Measurements from ENCODE around the gene TAGLN2.
A peak's percentile ranks its signal among the peaks of the same experiment; 100 is the strongest.

Gene TAGLN2

DNA sequence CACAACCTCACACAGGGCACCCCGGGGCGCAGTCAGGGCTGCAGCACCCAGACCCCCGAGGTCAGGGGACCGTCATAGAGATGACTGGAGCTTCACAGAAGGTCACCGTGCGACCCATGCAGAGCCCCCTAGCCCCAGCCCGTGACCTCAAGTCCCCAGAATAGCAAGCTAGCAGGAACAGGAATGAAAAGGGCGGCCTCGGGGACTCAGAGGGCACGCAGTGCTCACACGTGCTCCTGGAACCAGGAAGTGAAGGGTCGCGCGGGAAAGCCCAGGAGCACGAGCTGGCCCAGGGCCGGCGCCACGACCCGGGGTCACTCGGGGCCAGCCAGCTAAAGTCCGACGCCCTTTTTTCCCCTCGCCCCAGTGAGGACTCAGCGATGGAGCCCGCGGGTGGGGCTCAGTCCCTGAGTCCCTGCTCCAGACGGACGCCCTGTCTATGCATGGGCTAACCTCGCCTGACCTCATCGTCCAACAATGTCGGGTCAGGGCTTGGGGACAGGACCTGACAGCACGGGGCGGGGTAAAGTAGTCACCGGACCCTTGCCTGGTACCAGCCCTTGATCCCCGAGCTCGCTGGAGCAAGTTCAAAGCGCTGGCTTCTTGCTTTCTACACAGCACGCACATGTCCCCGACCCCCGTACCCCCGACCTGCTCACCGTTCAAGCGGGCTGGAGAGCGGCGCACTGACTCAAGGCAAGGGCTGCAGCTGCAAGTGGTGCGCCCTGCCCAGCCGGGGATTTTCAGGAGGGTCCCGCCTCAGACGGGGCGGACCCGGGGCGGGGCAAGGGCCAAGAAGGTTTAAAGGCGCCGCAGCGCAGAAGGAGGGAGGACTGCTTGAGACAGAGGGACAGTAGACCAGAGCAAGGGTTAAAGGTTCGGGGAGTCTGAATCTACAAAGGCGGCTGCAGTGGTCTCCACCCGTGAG lies at the start of gene TAGLN2:
TAGLN2 (minus strand) TSS at position 717 of the 928 bp plus-strand sequence. CDS start 4,998 bp downstream, outside the sequence.
- DNase-seq (ENCODE audit: low spot score): peak; percentile 95

DNA sequence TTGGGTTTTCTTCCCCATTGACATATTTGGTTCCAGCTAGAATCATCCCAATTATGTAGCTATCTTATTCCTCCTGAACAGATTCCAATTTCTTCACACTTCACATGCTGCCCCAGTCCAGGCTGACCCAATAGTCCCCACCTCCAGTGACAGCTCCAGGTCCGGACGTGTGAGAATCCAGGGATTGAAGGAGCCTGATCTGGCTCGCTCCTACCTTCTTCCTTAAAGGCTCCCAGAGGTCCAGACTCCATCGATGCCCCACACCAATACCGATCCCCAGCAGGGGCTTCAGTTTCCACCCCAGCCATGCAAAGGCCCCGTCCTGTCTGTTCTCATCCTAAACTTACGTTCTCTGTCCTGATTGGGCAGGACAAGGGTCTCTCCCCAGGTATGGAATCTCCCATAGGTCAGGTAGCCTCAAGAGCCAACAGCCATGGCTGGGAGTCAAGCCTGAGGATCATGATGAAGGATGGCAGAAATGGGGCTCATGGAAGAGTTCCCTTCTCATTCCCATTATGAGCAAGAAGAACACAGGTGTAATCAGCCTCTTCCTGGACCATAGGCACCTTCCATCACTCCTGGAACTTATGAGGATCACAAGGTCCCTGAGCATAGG lies 49.2 kb upstream of the TAGLN2 start:
- DNase-seq (ENCODE audit: low spot score): no peak

DNA sequence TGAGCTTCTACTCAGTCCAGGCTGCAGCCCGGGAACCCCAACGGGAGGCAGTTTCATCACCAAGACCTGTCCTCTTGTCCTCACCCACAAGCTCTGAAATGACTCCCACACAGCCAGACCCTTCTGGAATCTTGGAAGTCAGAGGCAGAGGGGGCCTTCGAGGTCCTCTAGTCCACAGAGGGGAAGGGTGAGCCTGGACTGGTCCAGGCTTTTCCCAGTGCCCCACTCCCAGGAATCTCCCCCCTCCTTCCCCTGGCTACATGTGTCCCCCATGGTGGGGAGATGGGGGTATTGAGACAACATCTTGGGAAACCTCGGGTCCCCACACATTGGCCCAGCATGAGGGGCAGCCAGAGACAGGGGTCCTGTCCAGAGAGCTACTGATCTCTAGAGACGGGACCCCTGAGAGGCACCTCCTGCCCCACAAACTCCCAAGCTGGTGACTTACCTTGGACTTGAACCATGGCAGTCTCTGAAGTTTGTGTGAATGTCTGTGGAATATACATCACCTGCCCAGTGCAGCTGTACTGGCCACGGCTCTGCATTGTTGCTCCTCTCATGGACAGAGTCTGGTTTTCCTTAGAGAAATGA lies 48.1 kb upstream of the TAGLN2 start:
- no peak for DNase-seq (ENCODE audit: low spot score)

DNA sequence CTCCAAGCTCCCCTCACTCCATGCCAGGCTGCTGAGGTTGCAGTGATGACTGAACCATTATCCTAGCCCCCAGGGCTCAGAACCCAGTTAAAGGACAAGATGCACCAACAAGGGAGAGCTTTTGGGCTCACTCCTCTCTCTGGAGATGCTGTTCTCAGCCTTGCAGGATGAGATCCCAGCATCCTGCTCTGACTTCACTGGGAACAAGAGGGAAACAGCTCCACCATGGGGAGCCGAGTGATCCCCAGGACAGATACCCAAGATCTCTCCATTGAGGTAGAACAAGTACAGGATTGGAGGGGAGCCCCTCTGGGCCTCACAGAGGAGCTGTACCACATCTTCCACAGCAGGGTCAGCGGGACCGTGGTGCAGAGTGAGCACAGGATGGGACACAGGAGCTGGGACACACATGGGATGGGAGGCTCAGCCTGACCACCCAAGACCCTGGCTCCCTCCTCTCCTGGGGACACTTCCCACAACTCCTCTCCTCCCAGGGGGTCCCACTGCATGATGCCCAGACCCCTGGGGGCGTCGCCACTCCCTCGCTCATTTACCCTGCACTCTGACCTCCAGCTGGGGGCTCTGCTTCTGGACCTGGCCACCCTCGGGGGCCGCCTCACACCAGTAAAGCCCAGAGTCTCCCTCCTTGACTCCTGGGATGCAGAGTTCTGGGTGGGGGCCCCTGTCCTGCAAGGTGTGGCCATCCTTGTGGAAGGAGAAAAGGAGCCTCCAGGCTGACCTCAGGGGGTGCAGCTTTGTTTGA lies 47.3 kb upstream of the TAGLN2 start:
- DNase-seq (ENCODE audit: low spot score): no peak

DNA sequence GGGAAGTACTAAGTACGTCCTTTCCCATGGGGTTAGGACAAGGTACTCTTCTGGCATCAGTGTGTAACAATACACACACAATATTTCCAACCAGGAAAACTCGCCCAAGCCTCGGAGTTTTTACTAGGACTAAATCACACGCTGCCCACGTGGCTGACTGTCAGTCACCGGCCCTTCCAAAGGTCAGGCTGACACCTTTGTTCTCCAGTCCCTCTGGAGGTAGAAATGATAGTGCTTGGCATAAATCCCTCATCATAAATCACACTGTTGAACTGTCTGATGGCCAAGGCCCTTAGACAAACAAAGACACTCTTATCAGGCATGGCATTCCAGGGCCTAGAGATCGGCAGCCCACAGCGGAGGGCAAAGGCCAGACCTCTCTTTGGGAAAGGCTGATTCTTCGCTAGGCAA lies 45.6 kb upstream of the TAGLN2 start:
- DNase-seq (ENCODE audit: low spot score): no peak

DNA sequence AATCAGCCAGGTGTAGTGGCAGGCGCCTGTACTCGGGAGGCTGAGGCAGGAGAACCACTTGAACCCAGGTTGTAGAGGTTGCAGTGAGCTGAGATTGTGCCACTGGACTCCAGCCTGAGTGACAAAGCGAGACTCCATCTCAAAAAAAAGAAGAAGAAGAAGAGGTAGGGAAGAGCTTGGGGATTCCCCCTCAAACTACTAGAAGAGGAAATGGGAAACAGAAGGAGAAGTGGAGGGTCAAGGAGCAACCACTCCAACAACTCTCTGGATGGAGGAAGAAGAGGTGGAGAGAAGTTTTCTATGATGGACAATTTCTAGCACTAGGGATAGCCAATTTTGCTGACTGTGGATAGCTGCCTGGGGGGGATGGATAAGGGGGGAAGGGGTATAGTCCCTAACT lies 43.6 kb upstream of the TAGLN2 start:
- DNase-seq (ENCODE audit: low spot score): no peak

DNA sequence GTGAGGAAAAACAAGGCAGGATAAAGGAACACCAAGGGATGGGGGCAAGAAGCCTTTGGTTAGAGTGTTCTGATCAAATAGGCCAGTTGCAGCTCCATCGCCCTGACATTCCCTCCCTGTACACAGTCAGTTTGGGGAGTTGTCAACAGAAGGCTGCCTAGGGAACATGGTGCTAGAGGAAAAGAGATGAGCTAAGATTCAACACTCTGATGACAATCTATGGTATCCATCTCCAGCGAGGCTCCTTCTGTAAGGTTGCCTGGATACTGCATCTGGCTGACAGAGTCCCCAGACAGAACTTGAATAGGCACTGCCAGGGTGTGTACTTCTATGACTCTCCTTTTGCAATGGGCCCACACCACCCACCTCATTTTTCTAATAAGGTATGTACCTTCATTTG lies 40.0 kb upstream of the TAGLN2 start:
- no peak for DNase-seq (ENCODE audit: low spot score)

DNA sequence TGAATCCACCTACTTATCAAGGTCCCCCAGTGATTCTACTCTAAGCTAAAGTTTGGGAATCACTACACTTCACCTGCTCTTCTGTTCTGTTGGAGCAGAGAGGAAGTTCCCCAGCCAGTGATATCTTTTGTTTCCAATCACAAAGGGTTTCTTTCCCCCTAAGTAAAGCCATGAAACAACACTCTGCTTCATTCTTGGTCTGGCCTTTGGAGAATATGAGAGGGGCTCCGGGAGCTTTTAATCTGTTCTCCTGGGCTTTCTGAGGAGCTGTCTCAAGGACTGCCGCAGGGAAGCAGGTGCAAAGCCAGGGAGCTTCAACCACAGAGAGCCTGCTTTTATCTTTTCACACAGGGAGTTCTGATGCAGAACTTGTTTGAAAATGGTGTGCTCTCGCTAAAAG lies 38.8 kb upstream of the TAGLN2 start:
- DNase-seq (ENCODE audit: low spot score): no peak

DNA sequence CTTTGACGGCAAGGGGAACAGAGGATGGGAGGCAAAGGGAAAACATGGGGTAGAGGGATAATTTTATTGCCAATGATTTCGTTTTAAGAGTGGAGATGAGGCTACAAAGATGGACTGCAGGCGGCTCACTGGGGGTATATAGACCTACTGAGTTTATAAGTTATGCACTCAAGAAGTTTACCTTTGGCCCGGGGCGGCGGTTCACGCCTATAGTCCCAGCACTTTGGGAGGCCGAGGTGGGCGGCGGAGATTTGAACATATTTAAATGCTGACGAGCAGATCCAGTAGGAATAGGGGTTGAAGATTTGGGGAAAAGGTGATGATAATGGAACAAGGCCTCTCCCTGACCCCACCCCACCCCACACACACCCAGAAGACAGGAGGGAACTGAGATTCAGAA lies 36.9 kb upstream of the TAGLN2 start:
- no peak for DNase-seq (ENCODE audit: low spot score)

DNA sequence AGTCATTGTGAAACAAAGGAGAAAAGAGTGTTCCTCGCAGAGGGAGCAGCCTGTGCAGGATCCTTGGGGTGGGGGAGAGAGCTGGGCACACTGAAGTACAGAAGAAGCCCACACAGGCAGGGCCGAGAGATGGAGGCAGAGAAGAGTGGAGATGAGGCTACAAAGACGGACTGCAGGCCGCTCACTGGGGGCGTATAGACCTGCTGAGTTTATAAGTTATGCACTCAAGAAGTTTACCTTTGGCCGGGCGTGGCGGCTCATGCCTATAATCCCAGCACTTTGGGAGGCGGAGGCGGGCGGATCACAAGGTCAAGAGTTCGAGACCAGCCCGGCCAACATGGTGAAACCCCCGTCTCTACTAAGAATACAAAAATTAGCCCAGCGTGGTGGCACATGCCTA lies 36.3 kb upstream of the TAGLN2 start:
- no peak for DNase-seq (ENCODE audit: low spot score)

DNA sequence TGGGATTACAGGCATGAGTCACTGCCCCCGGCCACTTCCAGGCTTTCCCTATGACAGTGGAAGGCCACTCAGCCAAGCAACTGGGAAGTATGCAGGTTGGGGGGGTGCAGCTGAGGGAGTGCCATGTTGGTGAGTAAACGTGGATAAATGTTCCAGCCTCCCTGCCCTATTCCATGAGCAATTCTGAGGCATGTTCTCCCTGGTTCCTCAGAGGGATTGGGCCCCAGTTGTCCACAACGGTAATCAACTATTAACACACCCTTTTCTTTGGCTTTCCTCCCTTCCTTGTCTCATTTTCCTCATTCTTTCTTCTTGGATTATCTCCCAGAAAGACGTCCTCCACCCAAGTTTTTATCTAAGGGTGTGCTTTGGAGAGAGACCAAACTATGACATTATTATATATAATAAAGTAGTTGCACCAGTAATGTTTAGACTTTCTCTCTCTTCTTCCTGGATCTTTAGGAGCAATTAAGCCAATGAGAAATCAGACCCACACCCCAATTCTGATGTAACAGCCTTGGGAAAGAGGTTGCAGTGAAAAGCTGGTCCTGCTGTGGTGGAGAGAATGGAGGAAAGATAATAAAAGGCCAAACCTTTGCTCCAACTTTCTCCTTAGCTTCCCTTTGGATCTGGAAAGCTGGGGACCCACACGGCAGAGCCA lies 35.5 kb upstream of the TAGLN2 start:
- DNase-seq (ENCODE audit: low spot score): no peak

DNA sequence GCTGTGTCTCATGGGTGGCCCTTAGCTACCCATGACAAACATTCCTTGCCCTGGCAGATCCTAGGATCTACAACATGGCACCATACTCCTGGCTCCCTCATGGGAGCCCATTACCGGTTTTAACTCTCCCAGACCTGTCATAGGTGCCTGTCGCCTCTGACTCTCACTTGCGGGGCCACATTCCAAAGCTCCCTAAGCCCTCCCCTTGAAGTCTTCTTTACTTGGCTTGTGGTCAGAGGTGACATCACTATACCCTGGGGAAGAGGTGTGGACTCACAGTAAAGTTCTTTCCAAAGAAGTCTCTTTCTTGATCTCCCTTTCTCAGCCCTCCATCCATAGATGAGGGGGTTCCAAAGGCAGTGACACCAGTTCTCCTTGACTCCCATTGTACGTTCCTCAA lies 34.1 kb upstream of the TAGLN2 start:
- DNase-seq (ENCODE audit: low spot score): no peak

DNA sequence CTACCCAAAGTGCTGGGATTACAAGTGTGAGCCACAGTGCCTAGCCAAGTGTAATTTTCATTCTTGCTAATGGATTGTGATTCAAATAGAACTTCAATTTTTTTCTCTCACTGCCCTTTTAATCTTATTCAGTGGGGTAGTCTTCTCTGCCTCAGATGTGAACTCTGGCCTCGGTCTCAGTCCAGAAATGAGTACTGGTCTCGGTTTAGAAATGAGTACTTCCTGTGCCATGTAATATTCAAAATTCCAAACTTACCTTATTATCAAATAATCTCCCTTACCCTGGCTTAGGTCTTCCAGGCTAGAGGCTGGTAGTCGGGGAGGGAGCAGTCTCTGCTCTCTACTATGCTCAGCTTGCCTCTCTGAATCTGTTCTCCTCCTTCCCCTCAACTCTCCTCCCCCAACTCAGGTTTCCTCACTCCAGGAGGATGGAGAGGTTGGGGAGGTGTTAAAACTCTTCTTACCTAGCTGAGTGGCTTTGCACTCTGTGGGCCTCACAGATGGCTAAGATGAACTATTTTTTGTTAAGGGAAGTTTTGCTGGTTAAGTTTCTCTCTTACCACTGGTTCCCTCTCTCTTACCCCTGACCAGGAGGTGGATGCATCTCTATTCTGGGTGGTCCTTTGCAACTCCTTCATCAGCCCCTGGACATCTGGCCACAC lies 33.5 kb upstream of the TAGLN2 start:
- DNase-seq (ENCODE audit: low spot score): no peak

DNA sequence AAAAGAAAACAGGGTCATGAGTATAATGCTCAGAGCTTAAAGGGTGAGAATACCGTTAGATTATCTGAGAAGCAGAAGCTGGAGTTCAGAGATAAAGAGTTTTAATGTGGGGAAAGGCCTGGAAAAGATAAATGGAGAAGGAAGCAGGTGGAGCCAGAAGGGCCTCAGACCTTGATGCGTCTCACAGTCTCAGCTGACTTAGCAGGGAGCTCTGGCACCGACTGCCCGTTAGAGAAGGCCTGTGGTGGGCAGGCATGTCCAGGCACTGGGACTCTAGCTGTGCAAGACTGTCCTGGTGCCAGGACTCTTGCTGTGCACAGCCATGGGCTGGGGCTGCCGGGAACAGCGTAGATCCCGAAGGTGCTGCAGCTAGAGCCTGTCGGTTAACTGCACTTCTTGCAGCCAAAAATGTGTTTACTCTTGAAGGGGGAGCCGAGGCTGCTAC lies 32.5 kb upstream of the TAGLN2 start:
- DNase-seq (ENCODE audit: low spot score): no peak

DNA sequence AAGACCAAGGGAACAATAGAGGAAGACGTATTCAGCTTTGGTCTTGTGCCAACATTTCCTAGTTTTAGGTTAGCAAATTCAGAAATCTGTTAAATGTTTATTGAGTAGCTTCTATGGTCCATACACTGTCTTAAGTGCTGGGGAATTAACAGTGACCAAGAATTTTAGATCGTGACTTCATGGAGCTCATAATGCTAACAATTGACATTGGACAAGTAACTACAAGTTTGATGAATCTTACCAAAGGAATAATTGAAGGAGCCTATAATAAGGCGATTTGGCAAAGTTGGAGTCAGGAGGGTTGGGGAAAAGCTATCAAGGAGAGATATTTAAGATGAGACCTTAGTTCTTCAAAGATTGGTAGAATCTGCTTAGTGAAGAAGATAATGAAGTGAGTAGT lies 30.1 kb upstream of the TAGLN2 start:
- no peak for DNase-seq (ENCODE audit: low spot score)

DNA sequence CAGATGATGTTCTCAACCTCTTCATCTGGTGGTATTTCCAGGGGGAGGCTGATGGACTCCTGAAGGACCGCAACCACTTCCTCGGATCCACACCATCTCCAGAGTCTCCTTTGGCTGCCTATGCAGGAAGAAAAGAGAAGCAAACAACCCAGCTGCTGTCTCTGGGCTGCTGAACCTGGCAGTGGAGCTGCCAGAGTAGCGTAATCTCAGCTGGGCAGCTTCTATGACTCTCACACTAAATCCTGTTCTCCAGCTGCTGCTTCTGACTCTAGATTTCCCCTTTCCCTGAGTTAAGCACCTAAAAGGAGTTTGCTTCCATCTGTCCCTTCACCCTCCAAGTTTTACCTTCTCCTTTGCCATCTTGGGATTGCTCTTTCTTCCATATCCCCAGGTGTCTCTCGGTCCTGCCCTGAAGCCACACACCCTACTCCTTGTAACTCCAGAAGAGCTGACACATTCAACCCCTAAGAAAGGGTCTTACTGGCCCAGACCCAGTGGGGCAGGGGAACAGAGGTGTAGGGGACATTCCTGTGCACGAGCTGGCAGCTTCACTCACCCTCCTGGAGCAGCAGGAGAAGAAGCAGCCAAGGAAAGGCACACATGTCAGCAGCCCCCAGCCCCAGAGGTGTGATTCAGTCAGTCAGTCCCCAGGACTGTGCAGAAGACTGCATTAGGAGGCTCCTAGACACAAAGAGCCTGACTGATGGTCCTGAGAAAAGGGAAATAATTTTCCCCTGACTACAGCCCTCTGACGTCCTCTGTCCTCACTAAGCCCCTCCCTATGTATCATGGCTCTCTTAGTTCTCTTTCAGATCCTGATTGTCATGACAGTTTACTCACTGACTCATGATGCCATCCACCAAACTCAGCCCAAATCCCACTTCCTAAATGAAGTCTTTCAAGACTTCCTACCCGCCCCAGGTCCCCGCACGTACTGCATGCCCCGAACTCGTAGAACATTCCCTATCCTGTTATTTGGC lies 28.5 kb upstream of the TAGLN2 start, which contains the start of gene SLAMF9:
SLAMF9 (minus strand) TSS at position 702 of the 980 bp plus-strand sequence; CDS start at position 602, 100 bp downstream.
- no peak for DNase-seq (ENCODE audit: low spot score)

DNA sequence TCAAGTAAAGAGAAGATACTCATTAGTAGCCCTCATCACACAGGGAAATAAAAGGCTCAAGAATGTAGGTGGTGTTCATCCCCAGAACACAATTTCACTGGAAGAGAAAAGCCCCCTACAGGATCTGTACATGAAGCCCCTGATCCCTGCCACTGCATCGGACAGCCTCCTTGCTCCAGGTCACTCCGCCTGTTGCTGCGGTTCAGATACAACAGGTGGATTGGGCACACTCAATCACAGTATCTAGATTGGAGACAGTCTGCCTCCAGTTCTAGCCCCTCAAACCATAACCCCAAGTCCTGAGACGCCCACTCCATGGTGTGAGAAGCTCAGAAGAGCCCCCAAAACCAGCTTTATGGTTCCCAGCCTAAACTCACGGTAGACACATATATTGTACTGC lies 27.6 kb upstream of the TAGLN2 start:
- DNase-seq (ENCODE audit: low spot score): no peak

DNA sequence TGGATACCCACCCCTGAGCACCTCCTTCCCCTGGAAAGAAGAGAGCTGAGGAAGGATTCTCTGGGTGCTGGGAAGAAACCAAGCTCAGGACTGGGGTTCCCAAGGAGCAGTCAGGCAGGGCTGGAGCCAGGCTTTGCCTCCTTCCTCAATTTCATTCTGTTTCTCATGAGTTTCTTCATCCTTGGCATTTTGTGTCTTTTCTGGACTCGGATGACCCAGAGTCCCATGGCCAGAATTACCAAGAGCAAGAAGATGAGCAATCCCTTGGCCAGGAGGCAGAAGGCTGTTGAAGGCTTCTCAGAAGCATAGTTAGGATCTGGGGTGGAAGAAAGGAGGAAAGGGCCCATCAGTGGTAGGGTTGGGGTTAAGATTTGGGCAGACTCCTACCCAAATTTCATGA lies 26.2 kb upstream of the TAGLN2 start:
- DNase-seq (ENCODE audit: low spot score): no peak

DNA sequence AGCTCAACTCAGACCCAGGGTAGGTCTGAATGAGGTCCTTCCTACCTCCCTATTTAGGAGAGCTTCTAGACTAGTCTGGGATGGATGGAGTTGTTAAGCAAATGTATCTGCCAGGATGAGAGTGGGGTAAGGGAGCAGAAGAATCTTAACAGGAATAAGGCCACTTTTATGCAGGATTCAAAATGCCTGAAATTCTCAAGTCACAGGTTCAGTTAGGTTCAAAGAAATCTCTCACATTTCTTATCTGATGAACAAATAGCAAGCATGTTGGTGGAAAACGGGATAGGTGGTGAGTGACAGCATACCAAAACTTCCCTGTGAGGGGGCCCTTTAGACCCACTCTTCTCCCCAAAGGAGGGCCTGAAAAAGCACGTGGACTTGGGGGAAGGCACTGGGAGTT lies 25.7 kb upstream of the TAGLN2 start:
- DNase-seq (ENCODE audit: low spot score): no peak

DNA sequence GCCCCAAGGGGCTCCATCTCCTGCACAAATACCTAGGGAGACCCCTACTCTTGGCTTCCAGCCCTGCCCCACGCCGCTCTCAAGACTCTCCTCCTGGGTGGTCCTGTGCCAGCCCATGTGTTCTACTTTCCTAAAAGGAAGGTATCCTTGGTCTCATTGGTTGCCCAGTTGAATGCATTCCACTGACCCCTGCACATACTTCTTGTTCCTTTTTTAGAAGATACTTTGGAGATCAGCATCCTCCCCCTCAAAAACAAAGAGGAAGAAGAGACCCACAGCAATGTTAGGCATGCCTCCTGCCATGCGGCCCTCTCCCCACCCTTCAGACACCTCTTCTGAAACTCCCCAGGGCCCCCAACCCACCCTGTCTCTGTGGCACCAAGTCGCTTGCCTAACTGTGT lies 24.7 kb upstream of the TAGLN2 start:
- DNase-seq (ENCODE audit: low spot score): no peak

All from CD4-positive, alpha-beta T cell treated with Interleukin-15 for 4 hours (primary cell).